ENCODE data around the gene PALM2AKAP2. TPM values are rescaled to one million over a fixed set of nuclear protein-coding genes. Genes with fewer than 3 reads are reported as not detected.

PALM2AKAP2 gene
- total RNA-seq, 5 donors from 2014 or later (not counting 1 experiment from before 2014, with no cell fraction given) = not detected

GRCh38 chr9:109739760-109740159 is 40.2 kb upstream of the PALM2AKAP2 start:
- DNase-seq = no peak
- Mint-ChIP-seq H3K4me3 (no peak overlapping the region), H3K9me3 (peaks cover 0 to 8% (median 0%) of the 10 kb centered on the region in 3 donors), H3K36me3 (no peaks in the 10 kb centered on the region), H3K27ac (no peak overlapping the region), H3K4me1 (no peaks in the 10 kb centered on the region), H3K27me3 (peaks cover 15 to 32% of the 10 kb centered on the region in 2 donors)
- CTCF ChIA-PET = no interaction called here
- WGBS (ENCODE audit: insufficient coverage) = no CpG with 5 or more reads among the region's 3 CpGs
- Histone ChIP-seq H3K27ac (ENCODE audit: low read length) (no peak overlapping the region), H3K4me1 (ENCODE audit: control insufficient read depth in 1 of 2, extremely low read depth in 1 of 2, insufficient read depth in 2 of 2, low read length in 2 of 2) (no peaks in the 10 kb centered on the region), H3K4me3 (ENCODE audit: control insufficient read depth in 1 of 2, extremely low read depth in 1 of 2, low read length in 1 of 2) (no peak overlapping the region), H3K36me3 (ENCODE audit: control insufficient read depth in 2 of 2, extremely low read depth in 1 of 2, insufficient read depth in 1 of 2, low read length in 1 of 2) (no peaks in the 10 kb centered on the region), H3K27me3 (replicated peaks in 1 of 2; ENCODE audit: control insufficient read depth in 2 of 2, extremely low read depth in 1 of 2, insufficient read depth in 2 of 2, low read length in 1 of 2) (peaks cover 0 to 4% of the 10 kb centered on the region in 2 experiments), H3K9me3 (no peaks in the 10 kb centered on the region)
- no peak for ATAC-seq (replicated peaks in 1 of 4)
- POLR2A ChIA-PET = no interaction called here

GRCh38 chr9:109742776-109743348 is 37.1 kb upstream of the PALM2AKAP2 start:
- H3K9me3 ChIP-seq = no peaks in the 10 kb centered on the region
- Mint-ChIP-seq H3K4me1 (no peaks in the 10 kb centered on the region), H3K27me3 (peaks cover 17 to 32% of the 10 kb centered on the region in 2 donors), H3K27ac (no peak overlapping the region), H3K4me3 (no peak overlapping the region), H3K36me3 (no peaks in the 10 kb centered on the region), H3K9me3 (no peaks in the 10 kb centered on the region)
- DNase-seq (no peak), ATAC-seq (replicated peaks in 1 of 4) (no peak)
- no CpG with 5 or more reads among the region's 2 CpGs for WGBS (ENCODE audit: insufficient coverage)
- no peak overlapping the region for H3K27ac ChIP-seq (ENCODE audit: low read length)
- H3K27me3 ChIP-seq (replicated peaks in 1 of 2; ENCODE audit: control insufficient read depth in 2 of 2, extremely low read depth in 1 of 2, insufficient read depth in 2 of 2, low read length in 1 of 2) = no peaks in the 10 kb centered on the region
- POLR2A ChIA-PET = no interaction called here
- no peaks in the 10 kb centered on the region for H3K36me3 ChIP-seq (ENCODE audit: control insufficient read depth in 2 of 2, extremely low read depth in 1 of 2, insufficient read depth in 1 of 2, low read length in 1 of 2)
- CTCF ChIA-PET = no interaction called here
- no peaks in the 10 kb centered on the region for H3K4me1 ChIP-seq (ENCODE audit: control insufficient read depth in 1 of 2, extremely low read depth in 1 of 2, insufficient read depth in 2 of 2, low read length in 2 of 2)
- H3K4me3 ChIP-seq (ENCODE audit: control insufficient read depth in 1 of 2, extremely low read depth in 1 of 2, low read length in 1 of 2) = no peak overlapping the region

- peaks cover 17 to 32% of the 10 kb centered on the region in 2 donors for H3K27me3 Mint-ChIP-seq
- no peak overlapping the region for H3K4me3 Mint-ChIP-seq
- no peaks in the 10 kb centered on the region for H3K36me3 Mint-ChIP-seq
- no CpG with 5 or more reads among the region's 2 CpGs for WGBS (ENCODE audit: insufficient coverage)
- no peaks in the 10 kb centered on the region for H3K4me1 Mint-ChIP-seq
- Histone ChIP-seq H3K27ac (ENCODE audit: low read length) (no peak overlapping the region), H3K4me3 (ENCODE audit: control insufficient read depth in 1 of 2, extremely low read depth in 1 of 2, low read length in 1 of 2) (no peak overlapping the region), H3K4me1 (ENCODE audit: control insufficient read depth in 1 of 2, extremely low read depth in 1 of 2, insufficient read depth in 2 of 2, low read length in 2 of 2) (no peaks in the 10 kb centered on the region), H3K9me3 (no peaks in the 10 kb centered on the region), H3K27me3 (replicated peaks in 1 of 2; ENCODE audit: control insufficient read depth in 2 of 2, extremely low read depth in 1 of 2, insufficient read depth in 2 of 2, low read length in 1 of 2) (no peaks in the 10 kb centered on the region), H3K36me3 (ENCODE audit: control insufficient read depth in 2 of 2, extremely low read depth in 1 of 2, insufficient read depth in 1 of 2, low read length in 1 of 2) (no peaks in the 10 kb centered on the region)
- no peaks in the 10 kb centered on the region for H3K9me3 Mint-ChIP-seq
- H3K27ac Mint-ChIP-seq = no peak overlapping the region
- ChIA-PET POLR2A (interaction anchor here in 1 of 2 donors (0.6 kb wide), 1 partner anchor 659 kb away, joined by 3 read pairs; no protein-coding TSS in a partner anchor), CTCF (no interaction called here)
- ATAC-seq (replicated peaks in 1 of 4) (no peak), DNase-seq (no peak)
Measured at GRCh38 chr9:109743696-109744095, 36.3 kb upstream of the PALM2AKAP2 start.

GRCh38 chr9:109745335-109746283 is 34.4 kb upstream of the PALM2AKAP2 start:
- no peaks in the 10 kb centered on the region for H3K27me3 ChIP-seq (replicated peaks in 1 of 2; ENCODE audit: control insufficient read depth in 2 of 2, extremely low read depth in 1 of 2, insufficient read depth in 2 of 2, low read length in 1 of 2)
- no peak for DNase-seq
- peaks cover 14 to 26% of the 10 kb centered on the region in 2 donors for H3K27me3 Mint-ChIP-seq
- H3K9me3 Mint-ChIP-seq = no peaks in the 10 kb centered on the region
- H3K4me3 Mint-ChIP-seq = no peak overlapping the region
- no peak for ATAC-seq (replicated peaks in 1 of 4)
- H3K27ac ChIP-seq (ENCODE audit: low read length) = no peak overlapping the region
- H3K27ac Mint-ChIP-seq = no peak overlapping the region
- ChIA-PET POLR2A (no interaction called here), CTCF (no interaction called here)
- H3K4me1 Mint-ChIP-seq = no peaks in the 10 kb centered on the region
- H3K4me3 ChIP-seq (ENCODE audit: control insufficient read depth in 1 of 2, extremely low read depth in 1 of 2, low read length in 1 of 2) = no peak overlapping the region
- no peaks in the 10 kb centered on the region for H3K9me3 ChIP-seq
- no peaks in the 10 kb centered on the region for H3K36me3 ChIP-seq (ENCODE audit: control insufficient read depth in 2 of 2, extremely low read depth in 1 of 2, insufficient read depth in 1 of 2, low read length in 1 of 2)
- H3K4me1 ChIP-seq (ENCODE audit: control insufficient read depth in 1 of 2, extremely low read depth in 1 of 2, insufficient read depth in 2 of 2, low read length in 2 of 2) = no peaks in the 10 kb centered on the region
- no peaks in the 10 kb centered on the region for H3K36me3 Mint-ChIP-seq
- WGBS (ENCODE audit: insufficient coverage) = 52% methylated on average over 7 of the region's 11 CpGs

- Mint-ChIP-seq H3K9me3 (peaks cover 0 to 5% (median 0%) of the 10 kb centered on the region in 3 donors), H3K36me3 (no peaks in the 10 kb centered on the region), H3K4me3 (no peak overlapping the region), H3K27ac (no peak overlapping the region), H3K4me1 (no peaks in the 10 kb centered on the region), H3K27me3 (peaks cover 8 to 11% of the 10 kb centered on the region in 2 donors)
- ATAC-seq (replicated peaks in 1 of 4) (no peak), DNase-seq (no peak)
- Histone ChIP-seq H3K4me1 (ENCODE audit: control insufficient read depth in 1 of 2, extremely low read depth in 1 of 2, insufficient read depth in 2 of 2, low read length in 2 of 2) (no peaks in the 10 kb centered on the region), H3K27ac (ENCODE audit: low read length) (no peak overlapping the region), H3K27me3 (replicated peaks in 1 of 2; ENCODE audit: control insufficient read depth in 2 of 2, extremely low read depth in 1 of 2, insufficient read depth in 2 of 2, low read length in 1 of 2) (no peaks in the 10 kb centered on the region), H3K9me3 (no peaks in the 10 kb centered on the region), H3K36me3 (ENCODE audit: control insufficient read depth in 2 of 2, extremely low read depth in 1 of 2, insufficient read depth in 1 of 2, low read length in 1 of 2) (no peaks in the 10 kb centered on the region), H3K4me3 (ENCODE audit: control insufficient read depth in 1 of 2, extremely low read depth in 1 of 2, low read length in 1 of 2) (no peak overlapping the region)
- no CpG with 5 or more reads among the region's 7 CpGs for WGBS (ENCODE audit: insufficient coverage)
- CTCF ChIA-PET = no interaction called here
- POLR2A ChIA-PET = no interaction called here
Measured at GRCh38 chr9:109751253-109751652, 28.7 kb upstream of the PALM2AKAP2 start.

GRCh38 chr9:109753308-109753707 is 26.7 kb upstream of the PALM2AKAP2 start:
- H3K4me1 ChIP-seq (ENCODE audit: control insufficient read depth in 1 of 2, extremely low read depth in 1 of 2, insufficient read depth in 2 of 2, low read length in 2 of 2) = no peaks in the 10 kb centered on the region
- peaks cover 9 to 14% of the 10 kb centered on the region in 2 donors for H3K27me3 Mint-ChIP-seq
- ATAC-seq (replicated peaks in 1 of 4) (no peak), DNase-seq (no peak)
- H3K27ac Mint-ChIP-seq = no peak overlapping the region
- no peak overlapping the region for H3K27ac ChIP-seq (ENCODE audit: low read length)
- H3K36me3 Mint-ChIP-seq = no peaks in the 10 kb centered on the region
- no peaks in the 10 kb centered on the region for H3K36me3 ChIP-seq (ENCODE audit: control insufficient read depth in 2 of 2, extremely low read depth in 1 of 2, insufficient read depth in 1 of 2, low read length in 1 of 2)
- peaks cover 0 to 5% (median 0%) of the 10 kb centered on the region in 3 donors for H3K9me3 Mint-ChIP-seq
- POLR2A ChIA-PET = interaction anchor here in 1 of 2 donors (0.7 kb wide), 1 partner anchor 346 kb away, joined by 4 read pairs; no protein-coding TSS in a partner anchor
- H3K27me3 ChIP-seq (replicated peaks in 1 of 2; ENCODE audit: control insufficient read depth in 2 of 2, extremely low read depth in 1 of 2, insufficient read depth in 2 of 2, low read length in 1 of 2) = no peaks in the 10 kb centered on the region
- 70% methylated on average over 3 of the region's 5 CpGs for WGBS (ENCODE audit: insufficient coverage)
- CTCF ChIA-PET = no interaction called here
- H3K9me3 ChIP-seq = no peaks in the 10 kb centered on the region
- H3K4me3 ChIP-seq (ENCODE audit: control insufficient read depth in 1 of 2, extremely low read depth in 1 of 2, low read length in 1 of 2) = no peak overlapping the region
- no peaks in the 10 kb centered on the region for H3K4me1 Mint-ChIP-seq
- H3K4me3 Mint-ChIP-seq = no peak overlapping the region
